NCI-H446 (cell line): Measurements from ENCODE around the gene EPHX1.
A peak's percentile ranks its signal among the peaks of the same experiment; 100 is the strongest.
"Not testable (repeated sequence)": the region's sequence is repeated elsewhere in the genome, so short reads cannot be mapped to it uniquely, and the experiment has no call there.

Experiments
- DNase-seq, 2 experiments: peaks; one replicate each; lab custom pipeline; 2025; lab: John Stamatoyannopoulos, UW

The EPHX1 gene

DNA sequence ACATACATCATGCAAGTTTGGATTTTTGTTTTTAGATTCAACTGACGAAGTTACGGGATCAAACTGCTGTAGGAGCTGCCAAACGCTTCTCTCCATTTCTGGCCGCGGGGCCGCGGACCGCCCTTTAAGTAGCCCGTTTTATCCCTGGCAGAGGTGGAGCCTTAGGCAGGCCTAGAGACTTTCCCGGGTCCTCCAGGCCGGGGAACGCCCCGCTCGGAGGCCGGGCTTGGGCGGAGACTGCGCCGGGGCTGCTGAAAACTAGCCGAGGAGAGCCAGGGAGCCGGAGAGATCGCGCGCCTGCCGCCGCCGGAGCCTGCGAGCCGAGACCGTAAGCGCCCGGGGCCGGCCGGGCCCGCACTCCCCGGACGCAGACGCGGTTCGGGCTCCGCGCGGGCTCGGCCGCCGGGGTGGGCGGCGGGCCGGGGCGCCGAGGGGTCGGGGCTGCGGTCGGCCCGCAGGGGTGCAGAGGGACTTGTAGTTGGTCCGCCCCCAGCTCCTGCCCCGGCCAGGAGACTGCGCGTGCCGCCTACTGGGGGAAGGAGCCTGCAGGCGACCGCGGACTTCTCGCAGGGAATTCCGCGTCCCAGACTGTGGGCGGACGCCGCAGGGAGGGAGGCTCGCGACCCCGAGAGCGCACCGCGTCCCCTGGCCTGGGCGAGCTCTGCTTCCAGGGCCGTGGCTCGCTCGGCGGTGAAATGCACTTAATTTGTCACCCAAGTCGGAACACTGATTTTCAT lies at the start of gene EPHX1:
Gene EPHX1 (plus strand): TSS at position 283 of the 737 bp plus-strand sequence. CDS start 18,606 bp downstream, outside the sequence.
- DNase-seq, result peak; percentile 33 to 83

GRCh38 chr1:225760531-225760930 lies 49.4 kb upstream of the EPHX1 start:
- DNase-seq, result no peak

DNA sequence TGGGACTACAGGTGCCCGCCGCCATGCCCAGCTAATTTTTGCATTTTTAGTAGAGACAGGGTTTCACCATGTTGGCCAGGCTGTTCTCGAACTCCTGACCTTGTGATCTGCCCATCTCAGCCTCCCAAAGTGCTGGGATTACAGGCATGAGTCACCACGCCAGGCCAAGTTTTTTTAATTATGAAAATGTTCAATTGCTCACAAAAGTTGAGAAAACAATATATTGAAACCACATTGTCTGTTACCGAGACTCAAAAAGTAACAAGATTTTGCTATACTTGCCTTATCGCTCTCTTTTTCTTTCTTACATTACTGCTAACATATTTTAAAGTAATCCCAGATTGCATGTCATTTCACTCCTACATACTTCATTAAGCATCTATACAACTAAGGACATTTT lies 48.5 kb upstream of the EPHX1 start:
- DNase-seq, result not testable (repeated sequence)

- DNase-seq, result no peak
Measured at GRCh38 chr1:225762002-225762441, 47.9 kb upstream of the EPHX1 start.

DNA sequence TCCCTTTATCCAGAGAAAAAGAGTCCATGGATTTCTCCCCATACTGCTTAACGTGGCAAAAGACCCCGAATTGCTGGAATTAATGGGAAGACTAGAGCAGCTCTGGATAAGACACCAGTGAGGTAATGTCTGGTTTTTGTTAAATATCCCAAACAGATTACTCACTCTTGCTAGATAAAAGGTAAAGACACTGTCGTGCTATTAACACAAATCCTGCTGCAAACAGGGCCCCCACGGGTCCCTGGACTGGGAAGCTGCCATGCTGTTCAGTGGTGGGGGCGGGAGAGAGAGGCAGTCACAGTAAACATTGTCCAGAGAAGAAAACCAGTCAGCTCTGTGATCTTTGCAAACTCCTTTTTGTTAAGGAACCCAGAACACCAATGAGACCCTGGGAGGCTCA lies 47.5 kb upstream of the EPHX1 start:
- no peak for DNase-seq

DNA sequence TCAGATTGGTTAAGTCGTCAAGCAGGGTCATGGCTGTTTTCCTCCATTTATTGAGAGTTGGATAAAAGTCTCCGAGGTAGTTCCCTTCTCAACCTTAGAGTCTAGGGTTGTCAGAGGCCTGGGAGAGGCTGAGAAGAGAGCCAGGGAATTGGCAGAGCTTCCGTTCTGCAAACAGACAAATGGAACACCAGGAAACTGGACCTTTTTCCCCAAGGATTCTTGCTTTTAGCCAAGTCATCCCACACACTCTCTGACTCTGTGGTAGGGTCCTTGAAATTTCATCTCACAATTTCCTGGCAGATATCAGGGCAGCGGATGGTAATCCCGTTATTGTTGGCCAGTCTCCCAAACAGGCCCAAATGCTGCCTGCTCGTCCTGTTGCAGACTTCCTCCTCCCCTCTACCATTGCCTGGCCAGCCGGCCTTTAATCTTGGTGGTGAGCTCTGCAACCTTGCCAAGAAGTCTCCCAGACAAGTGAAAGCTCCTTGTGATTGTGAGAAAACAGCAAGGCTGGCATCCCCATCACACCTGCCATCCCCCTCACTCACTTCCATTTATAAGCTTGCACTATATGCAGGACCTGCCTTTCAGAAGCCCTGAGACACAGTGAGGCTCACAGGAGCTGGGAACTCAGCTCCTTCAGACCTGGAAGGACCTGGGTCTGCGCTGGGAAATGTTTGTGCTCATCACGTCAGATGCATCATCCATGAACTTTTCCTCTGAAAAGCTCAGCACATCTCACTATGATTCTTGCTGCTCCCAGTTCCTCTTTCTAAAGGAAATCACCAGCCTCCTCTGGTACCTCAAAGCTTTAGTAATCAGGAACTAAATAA lies 46.0 kb upstream of the EPHX1 start:
- DNase-seq, result peak; percentile 73 to 89

DNA sequence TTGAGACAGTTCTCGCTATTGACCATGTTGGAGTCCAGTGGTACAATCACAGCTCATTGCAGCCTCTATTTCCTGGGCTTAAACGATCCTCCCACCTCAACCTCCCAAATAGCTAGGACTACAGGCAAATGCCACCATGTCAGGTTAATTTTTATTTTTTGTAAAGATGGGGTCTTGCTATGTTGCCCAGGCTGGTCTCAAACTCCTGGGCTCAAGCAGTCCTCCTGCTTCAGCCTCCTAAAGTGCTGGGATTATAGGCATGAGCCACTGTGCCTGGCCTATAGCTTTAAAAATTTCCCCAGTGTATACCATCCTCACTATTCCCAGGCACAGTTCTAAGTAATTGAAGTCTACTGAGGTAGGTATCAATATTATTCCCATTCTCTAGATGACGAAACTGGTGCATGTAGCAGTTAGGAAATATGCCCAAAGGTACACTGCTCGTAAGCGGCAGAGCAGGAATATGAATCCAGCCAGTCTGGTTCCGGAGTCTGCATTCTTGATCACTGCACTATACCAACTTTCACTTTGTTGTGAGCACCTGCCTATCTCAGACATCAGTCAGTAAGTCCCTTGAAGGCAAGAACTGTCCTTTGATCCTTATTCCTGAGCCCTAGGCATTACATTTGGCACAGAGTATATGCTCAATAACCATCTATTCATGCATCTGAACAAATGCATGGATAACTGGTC lies 43.8 kb upstream of the EPHX1 start:
- DNase-seq, result no peak

- peak; percentile 94 to 97 for DNase-seq
Measured at GRCh38 chr1:225766967-225767633, 42.8 kb upstream of the EPHX1 start.

- peak; percentile 91 to 92 for DNase-seq
Measured at GRCh38 chr1:225767634-225768540, 42.0 kb upstream of the EPHX1 start.

DNA sequence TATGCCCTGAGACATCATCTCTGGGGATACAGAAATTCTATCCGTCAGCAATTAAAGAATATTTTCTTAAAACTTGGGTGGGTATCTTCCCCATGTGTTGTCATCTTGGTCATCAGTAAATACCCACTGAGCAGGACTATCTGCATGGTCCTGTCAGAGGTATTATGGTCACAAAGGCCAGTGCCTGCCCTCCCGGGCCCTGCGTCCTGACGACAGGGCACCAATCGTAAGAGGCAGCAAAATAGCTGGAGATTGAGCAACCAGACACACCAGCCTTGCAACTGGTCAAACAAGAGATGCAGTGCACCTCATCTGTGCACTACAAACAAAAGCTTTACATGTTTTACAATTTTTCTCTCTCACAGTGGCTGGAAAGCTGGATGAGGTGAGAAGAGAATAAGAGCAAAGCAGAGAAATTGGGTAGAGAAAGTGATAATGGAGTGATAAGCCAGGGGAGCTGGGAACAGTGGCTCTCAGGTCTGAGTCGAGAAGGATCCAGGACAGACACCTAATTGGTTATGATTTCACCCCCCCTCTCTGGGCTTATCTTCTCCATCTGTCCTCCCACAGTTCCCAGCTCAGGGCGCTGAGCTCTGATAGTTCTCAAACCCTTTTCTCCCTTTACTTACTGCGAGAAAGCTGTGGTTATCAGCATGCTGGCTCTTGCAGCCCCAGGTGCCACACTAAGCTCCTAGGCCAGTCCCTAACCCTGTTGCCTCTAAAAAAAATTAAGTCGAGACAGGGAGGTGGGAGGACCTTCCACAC lies 41.1 kb upstream of the EPHX1 start:
- DNase-seq, result no peak

GRCh38 chr1:225769687-225770086 lies 40.2 kb upstream of the EPHX1 start:
- DNase-seq, result peak in 1 of 2 experiments; percentile 18

GRCh38 chr1:225770561-225771248 lies 39.2 kb upstream of the EPHX1 start:
- DNase-seq, result no peak

DNA sequence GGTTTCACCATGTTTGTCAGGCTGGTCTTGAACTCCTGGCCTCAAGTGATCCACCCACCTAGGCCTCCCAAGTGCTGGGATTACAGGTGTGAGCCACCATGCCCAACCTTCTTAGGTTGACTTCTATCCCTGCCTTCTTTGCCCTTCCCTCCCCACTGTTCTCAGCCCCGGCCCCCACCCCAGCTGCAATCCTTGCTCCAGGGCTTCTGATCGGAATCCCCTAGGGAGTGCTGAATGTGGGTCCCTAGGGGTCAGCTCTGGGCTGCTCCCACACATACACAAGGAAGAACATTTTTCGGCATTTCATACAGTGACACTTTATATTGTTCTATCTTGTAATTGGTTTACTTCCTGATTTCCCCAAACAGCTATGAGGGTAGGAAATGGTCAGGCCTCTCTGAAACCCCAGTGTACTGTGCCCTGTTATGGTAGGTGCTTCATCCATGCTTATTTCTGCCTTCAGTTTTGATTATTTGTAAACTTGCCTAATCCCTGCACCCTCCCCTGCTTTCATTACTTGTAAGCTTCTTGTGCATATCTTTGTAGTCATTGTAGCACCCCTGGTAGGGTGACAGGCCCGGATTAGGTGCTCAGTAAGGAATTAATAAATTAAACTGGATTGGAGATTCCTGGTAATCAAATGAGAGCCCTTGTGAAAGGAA lies 38.1 kb upstream of the EPHX1 start:
- DNase-seq, result no peak

DNA sequence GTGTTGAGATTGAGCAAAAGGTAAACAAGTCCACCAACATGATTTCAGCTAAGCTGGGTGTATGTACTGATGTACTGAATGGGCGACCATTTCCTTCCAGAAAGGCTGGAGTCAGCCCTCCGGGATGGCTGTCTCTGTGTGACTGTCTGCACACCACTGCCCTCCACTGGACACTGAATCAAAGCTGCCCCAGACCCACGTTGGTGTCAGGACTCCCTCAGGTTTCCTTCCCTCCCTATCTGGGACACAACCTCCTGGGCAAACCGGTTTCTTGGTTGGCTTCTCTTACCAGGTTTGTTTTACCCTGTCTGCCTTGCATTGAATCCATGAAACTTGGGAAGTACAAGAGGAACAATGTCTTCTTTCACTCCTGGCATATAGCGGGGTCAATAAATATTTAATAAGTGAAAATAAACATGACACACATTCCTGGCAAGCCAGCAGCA lies 37.6 kb upstream of the EPHX1 start:
- peak; percentile 73 to 88 for DNase-seq

DNA sequence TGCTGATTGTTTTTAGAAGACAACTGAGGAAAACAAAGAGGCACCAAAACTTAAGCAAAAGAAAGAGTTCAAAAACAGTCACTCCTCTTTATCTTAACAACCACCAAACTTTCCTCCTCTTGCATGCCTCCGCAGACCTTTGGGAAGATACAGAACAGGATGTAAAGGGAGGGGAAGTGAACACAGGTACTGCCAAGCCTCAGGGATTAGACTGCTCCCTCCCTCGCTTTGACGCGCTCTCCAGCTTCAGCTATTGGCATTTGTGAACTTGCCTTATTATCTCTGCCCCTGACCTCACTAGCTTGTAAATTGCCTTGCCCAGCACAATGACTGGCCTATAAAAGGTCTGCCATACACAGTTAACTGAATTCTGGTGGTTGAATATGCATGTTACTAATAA lies 37.1 kb upstream of the EPHX1 start:
- no peak for DNase-seq

GRCh38 chr1:225774281-225775147 lies 35.4 kb upstream of the EPHX1 start:
- no peak for DNase-seq

DNA sequence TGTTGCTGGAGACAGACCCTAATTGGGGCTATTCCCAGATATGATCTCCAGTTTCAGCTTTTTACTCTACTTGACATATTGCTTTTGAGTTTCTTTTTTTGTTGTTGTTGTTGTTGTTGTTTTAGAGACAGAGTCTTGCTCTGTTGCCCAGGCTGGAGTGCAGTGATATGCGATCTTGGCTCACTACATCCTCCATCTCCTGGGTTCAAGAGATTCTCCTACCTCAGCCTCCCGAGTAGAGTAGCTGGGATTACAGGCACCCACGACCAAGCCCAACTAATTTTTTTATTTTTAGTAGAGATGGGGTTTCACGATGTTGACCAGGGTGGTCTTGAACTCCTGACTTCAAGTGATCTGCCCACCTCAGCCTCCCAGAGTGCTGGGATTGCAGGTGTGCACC lies 33.6 kb upstream of the EPHX1 start:
- DNase-seq, result no peak

DNA sequence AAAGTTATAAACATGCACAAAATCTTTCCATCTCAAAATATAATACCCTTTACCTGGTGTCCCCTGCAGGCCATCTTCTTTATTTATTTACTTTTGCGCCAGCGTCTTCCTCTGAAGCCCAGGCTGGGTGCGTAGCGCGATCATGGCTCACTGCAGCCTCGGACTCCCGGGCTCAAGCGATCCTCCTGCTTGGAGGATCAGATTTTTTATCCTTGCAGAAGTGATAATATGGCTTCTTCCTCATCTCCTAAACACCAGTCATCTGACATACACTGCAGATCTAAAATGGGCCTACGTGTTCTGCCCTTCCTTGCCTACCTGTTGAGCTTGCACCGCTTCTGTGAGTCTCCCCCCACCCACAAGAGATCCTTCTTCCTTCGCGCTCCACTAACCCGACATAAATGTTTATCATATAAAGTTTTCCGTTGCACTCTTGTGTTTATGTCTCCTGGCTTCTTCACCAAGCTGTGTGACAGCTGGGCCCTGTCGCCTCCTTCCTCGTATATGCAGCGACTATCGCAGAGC lies 32.8 kb upstream of the EPHX1 start:
- DNase-seq, result no peak
